ENCODE measurements around the gene DUSP16.

Gene DUSP16

GRCh38 chr12:12428961-12429657 lies 133.6 kb downstream of the DUSP16 start:
- H3K9me3 ChIP-seq (ENCODE audit: control insufficient read depth in 1 of 2, low read length in 2 of 2), result no peaks in the 10 kb centered on the region
- no peak overlapping the region for H3K4me3 ChIP-seq (ENCODE audit: low read depth in 1 of 2, low read length in 2 of 2)
- H3K27me3 ChIP-seq (ENCODE audit: low read depth, low read length), result no peaks in the 10 kb centered on the region
- no peaks in the 10 kb centered on the region for H3K36me3 ChIP-seq (ENCODE audit: control insufficient read depth in 1 of 2, insufficient read depth in 2 of 2, low read length in 2 of 2)
- peaks cover 3 to 13% of the 10 kb centered on the region in 2 donors for H3K4me1 ChIP-seq (ENCODE audit: control insufficient read depth in 1 of 2, insufficient read depth in 2 of 2, low read length in 2 of 2)
- no peak overlapping the region for H3K27ac ChIP-seq (ENCODE audit: low read length)

GRCh38 chr12:12428047-12428446 lies 134.6 kb downstream of the DUSP16 start:
- no peaks in the 10 kb centered on the region for H3K36me3 ChIP-seq (ENCODE audit: control insufficient read depth in 1 of 2, insufficient read depth in 2 of 2, low read length in 2 of 2)
- peaks cover 3 to 13% of the 10 kb centered on the region in 2 donors for H3K4me1 ChIP-seq (ENCODE audit: control insufficient read depth in 1 of 2, insufficient read depth in 2 of 2, low read length in 2 of 2)
- no peaks in the 10 kb centered on the region for H3K9me3 ChIP-seq (ENCODE audit: control insufficient read depth in 1 of 2, low read length in 2 of 2)
- no peak overlapping the region for H3K4me3 ChIP-seq (ENCODE audit: low read depth in 1 of 2, low read length in 2 of 2)
- H3K27me3 ChIP-seq (ENCODE audit: low read depth, low read length), result no peaks in the 10 kb centered on the region
- H3K27ac ChIP-seq (ENCODE audit: low read length), result no peak overlapping the region

DNA sequence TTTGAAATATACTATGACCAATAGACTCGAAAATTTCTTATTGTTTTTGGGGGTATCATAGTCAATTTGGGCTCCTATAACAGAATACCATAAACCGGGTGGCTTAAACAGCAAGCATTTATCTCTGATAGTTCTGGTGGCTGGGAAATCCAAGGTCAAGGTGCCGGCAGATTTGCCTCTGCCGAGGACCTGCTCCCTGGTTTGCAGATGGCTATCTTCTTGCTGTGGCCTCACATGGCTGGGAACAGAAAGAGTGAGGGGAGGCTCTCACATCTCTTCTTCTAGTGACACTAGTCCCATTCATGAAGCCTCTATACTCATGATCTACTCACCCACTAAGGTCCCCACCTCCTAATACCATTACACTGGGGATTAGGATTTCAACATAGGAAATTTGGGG lies 135.1 kb downstream of the DUSP16 start:
- H3K4me3 ChIP-seq (ENCODE audit: low read depth in 1 of 2, low read length in 2 of 2), result no peak overlapping the region
- peaks cover 3 to 11% of the 10 kb centered on the region in 2 donors for H3K4me1 ChIP-seq (ENCODE audit: control insufficient read depth in 1 of 2, insufficient read depth in 2 of 2, low read length in 2 of 2)
- H3K27me3 ChIP-seq (ENCODE audit: low read depth, low read length), result no peaks in the 10 kb centered on the region
- H3K9me3 ChIP-seq (ENCODE audit: control insufficient read depth in 1 of 2, low read length in 2 of 2), result no peaks in the 10 kb centered on the region
- H3K36me3 ChIP-seq (ENCODE audit: control insufficient read depth in 1 of 2, insufficient read depth in 2 of 2, low read length in 2 of 2), result no peaks in the 10 kb centered on the region
- no peak overlapping the region for H3K27ac ChIP-seq (ENCODE audit: low read length)

GRCh38 chr12:12425616-12426015 lies 137.0 kb downstream of the DUSP16 start:
- Histone ChIP-seq H3K9me3 (ENCODE audit: control insufficient read depth in 1 of 2, low read length in 2 of 2) (no peaks in the 10 kb centered on the region), H3K4me3 (ENCODE audit: low read depth in 1 of 2, low read length in 2 of 2) (no peak overlapping the region)

GRCh38 chr12:12425001-12425400 lies 137.7 kb downstream of the DUSP16 start:
- Histone ChIP-seq H3K27me3 (ENCODE audit: low read depth, low read length) (no peaks in the 10 kb centered on the region), H3K36me3 (ENCODE audit: control insufficient read depth in 1 of 2, insufficient read depth in 2 of 2, low read length in 2 of 2) (no peaks in the 10 kb centered on the region), H3K4me3 (ENCODE audit: low read depth in 1 of 2, low read length in 2 of 2) (no peak overlapping the region), H3K9me3 (ENCODE audit: control insufficient read depth in 1 of 2, low read length in 2 of 2) (no peaks in the 10 kb centered on the region), H3K4me1 (ENCODE audit: control insufficient read depth in 1 of 2, insufficient read depth in 2 of 2, low read length in 2 of 2) (peaks cover 0 to 5% of the 10 kb centered on the region in 2 donors), H3K27ac (ENCODE audit: low read length) (no peak overlapping the region)

More at GRCh38 chr12:12425616-12426015, 137.0 kb downstream of the DUSP16 start:
- H3K27me3 ChIP-seq (ENCODE audit: low read depth, low read length), result no peaks in the 10 kb centered on the region
- no peaks in the 10 kb centered on the region for H3K36me3 ChIP-seq (ENCODE audit: control insufficient read depth in 1 of 2, insufficient read depth in 2 of 2, low read length in 2 of 2)
- H3K4me1 ChIP-seq (ENCODE audit: control insufficient read depth in 1 of 2, insufficient read depth in 2 of 2, low read length in 2 of 2), result peaks cover 0 to 5% of the 10 kb centered on the region in 2 donors
- peak overlapping the region; percentile 1 for H3K27ac ChIP-seq (ENCODE audit: low read length)
